ENCODE results near the gene GUCY2D. TPM values are rescaled to one million over a fixed set of nuclear protein-coding genes. Genes with fewer than 3 reads are reported as not detected.
"Not testable (repeated sequence)": the region's sequence is repeated elsewhere in the genome, so short reads cannot be mapped to it uniquely, and the experiment has no call there.

Gene GUCY2D
- total RNA-seq, 1 experiment from 2014 or later: not detected

DNA sequence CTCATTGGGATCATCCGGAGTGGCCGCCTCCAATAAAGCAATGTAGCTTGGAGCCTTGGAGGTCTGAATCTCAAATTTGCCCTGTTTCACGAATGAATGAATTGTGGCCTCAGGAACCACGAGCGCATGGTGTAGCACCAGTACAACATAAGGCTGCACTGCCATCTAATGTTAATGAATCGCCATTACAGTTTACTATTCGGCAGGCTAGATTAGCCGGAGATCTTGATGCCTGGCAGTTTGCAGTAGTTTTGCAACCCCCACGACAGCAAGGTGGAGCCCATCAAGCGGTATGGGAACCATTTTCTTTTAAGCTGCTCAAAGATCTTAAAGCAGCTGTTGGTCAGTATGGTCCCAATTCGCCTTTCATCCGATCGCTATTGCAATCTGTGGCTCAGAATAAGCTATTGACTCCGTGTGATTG, 55.3 kb downstream of the GUCY2D start:
- no peaks in the 10 kb centered on the region for H3K9me3 ChIP-seq (ENCODE audit: low read depth, low read length, poor library complexity, severe bottlenecking)
- no TSS peak for BruUV-seq (replicated peaks)
- POLR2A ChIA-PET (ENCODE audit: low non-redundant PET): no interaction called here
- intact Hi-C loops (cut with micrococcal nuclease; ENCODE audit: unreplicated experiment): loop anchor here (1.0 to 5.0 kb wide), 6 partner anchors 17 to 315 kb away; no protein-coding TSS in a partner anchor
- no peaks in the 10 kb centered on the region for H3K36me3 ChIP-seq (ENCODE audit: insufficient read depth, low read length, poor library complexity, severe bottlenecking)
- no peak overlapping the region for H3K27ac ChIP-seq (ENCODE audit: low read depth, low read length, poor library complexity, severe bottlenecking)
- TF ChIP-seq, protein P1, sequence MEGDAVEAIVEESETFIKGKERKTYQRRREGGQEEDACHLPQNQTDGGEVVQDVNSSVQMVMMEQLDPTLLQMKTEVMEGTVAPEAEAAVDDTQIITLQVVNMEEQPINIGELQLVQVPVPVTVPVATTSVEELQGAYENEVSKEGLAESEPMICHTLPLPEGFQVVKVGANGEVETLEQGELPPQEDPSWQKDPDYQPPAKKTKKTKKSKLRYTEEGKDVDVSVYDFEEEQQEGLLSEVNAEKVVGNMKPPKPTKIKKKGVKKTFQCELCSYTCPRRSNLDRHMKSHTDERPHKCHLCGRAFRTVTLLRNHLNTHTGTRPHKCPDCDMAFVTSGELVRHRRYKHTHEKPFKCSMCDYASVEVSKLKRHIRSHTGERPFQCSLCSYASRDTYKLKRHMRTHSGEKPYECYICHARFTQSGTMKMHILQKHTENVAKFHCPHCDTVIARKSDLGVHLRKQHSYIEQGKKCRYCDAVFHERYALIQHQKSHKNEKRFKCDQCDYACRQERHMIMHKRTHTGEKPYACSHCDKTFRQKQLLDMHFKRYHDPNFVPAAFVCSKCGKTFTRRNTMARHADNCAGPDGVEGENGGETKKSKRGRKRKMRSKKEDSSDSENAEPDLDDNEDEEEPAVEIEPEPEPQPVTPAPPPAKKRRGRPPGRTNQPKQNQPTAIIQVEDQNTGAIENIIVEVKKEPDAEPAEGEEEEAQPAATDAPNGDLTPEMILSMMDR (conservative IDR thresholded peaks at IDR 0.05; ENCODE audit: low read depth, low read length): peak; percentile 80
- TF ChIP-seq EZH2 (IDR thresholded peaks at IDR 0.05; ENCODE audit: borderline replicate concordance, low read depth, low read length, poor library complexity, severe bottlenecking): no peak
- peak; percentile 92 for DNase-seq (ENCODE audit: low spot score)
- H3K27me3 ChIP-seq (replicated peaks; ENCODE audit: insufficient read depth, low read depth, low read length, poor library complexity): peaks cover 14% of the 10 kb centered on the region
- H3K4me3 ChIP-seq (ENCODE audit: low read depth, low read length, poor library complexity, severe bottlenecking): no peak overlapping the region
- CTCF ChIA-PET: interaction anchor here (0.6 to 2.7 kb wide), 11 partner anchors 12 to 608 kb away, joined by 3 to 12 read pairs (median 4); partner anchors contain the start of genes CYB5D1 and NAA38
- peaks cover 17% of the 10 kb centered on the region for H3K4me1 ChIP-seq (ENCODE audit: insufficient read depth, low read length, poor library complexity, severe bottlenecking)

DNA sequence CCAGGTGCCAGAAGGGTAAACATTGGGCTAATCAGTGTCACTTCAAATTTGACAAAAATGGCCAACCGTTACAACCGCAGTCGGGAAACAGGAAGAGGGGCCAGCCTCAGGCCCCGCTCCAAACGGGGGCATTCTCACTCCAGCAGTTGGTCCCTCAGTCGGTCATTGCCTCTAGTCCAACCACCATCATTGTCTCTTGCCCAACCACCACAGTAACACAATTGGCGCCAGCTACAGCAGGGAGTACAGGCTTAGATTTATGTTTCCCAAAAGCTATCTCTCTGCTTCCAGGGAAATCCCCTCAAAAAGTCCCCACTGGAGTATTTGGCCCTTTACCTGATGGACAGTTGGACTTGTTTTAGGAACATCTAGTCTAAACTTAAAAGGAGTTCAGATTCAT, 56.7 kb downstream of the GUCY2D start:
- no peak for TF ChIP-seq EZH2 (IDR thresholded peaks at IDR 0.05; ENCODE audit: borderline replicate concordance, low read depth, low read length, poor library complexity, severe bottlenecking)
- TF ChIP-seq, protein P1 (conservative IDR thresholded peaks at IDR 0.05; ENCODE audit: low read depth, low read length): no peak
- ChIA-PET POLR2A (ENCODE audit: low non-redundant PET) (no interaction called here), CTCF (interaction anchor here (0.6 to 2.7 kb wide), 2 partner anchors 18 to 123 kb away, joined by 5 to 12 read pairs; no protein-coding TSS in a partner anchor)
- intact Hi-C loops (cut with micrococcal nuclease; ENCODE audit: unreplicated experiment): loop anchor here (5.0 kb wide), 4 partner anchors 42 to 317 kb away; no protein-coding TSS in a partner anchor
- Histone ChIP-seq H3K4me1 (ENCODE audit: insufficient read depth, low read length, poor library complexity, severe bottlenecking) (peaks cover 17% of the 10 kb centered on the region), H3K27ac (ENCODE audit: low read depth, low read length, poor library complexity, severe bottlenecking) (no peak overlapping the region), H3K4me3 (ENCODE audit: low read depth, low read length, poor library complexity, severe bottlenecking) (no peak overlapping the region), H3K27me3 (replicated peaks; ENCODE audit: insufficient read depth, low read depth, low read length, poor library complexity) (peaks cover 14% of the 10 kb centered on the region), H3K9me3 (ENCODE audit: low read depth, low read length, poor library complexity, severe bottlenecking) (no peaks in the 10 kb centered on the region), H3K36me3 (ENCODE audit: insufficient read depth, low read length, poor library complexity, severe bottlenecking) (no peaks in the 10 kb centered on the region)
- BruUV-seq (replicated peaks): no TSS peak
- DNase-seq (ENCODE audit: low spot score): no peak

DNA sequence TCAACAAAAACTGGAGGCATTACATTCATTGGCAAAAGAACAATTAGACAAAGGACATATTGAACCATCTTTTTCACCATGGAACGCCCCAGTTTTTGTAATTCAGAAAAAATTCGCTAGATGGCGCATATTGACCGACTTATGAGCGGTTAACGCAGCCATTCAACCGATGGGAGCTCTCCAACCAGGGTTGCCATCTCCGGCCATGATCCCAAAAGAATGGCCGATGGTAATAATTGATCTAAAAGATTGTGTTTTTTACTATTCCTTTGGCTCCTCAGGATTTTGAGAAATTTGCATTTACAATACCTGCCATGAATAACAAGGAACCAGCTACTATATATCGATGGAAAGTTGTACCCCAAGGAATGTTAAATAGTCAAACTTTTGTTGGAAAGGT, 57.9 kb downstream of the GUCY2D start:
- peak; percentile 83 for DNase-seq (ENCODE audit: low spot score)
- H3K4me1 ChIP-seq (ENCODE audit: insufficient read depth, low read length, poor library complexity, severe bottlenecking): peaks cover 17% of the 10 kb centered on the region
- BruUV-seq (replicated peaks): no TSS peak
- intact Hi-C loops (cut with micrococcal nuclease; ENCODE audit: unreplicated experiment): loop anchor here (5.0 kb wide), 1 partner anchor 57 kb away; the partner anchor contains the start of gene ALOXE3
- ChIA-PET CTCF (interaction anchor here (0.5 to 2.0 kb wide), 8 partner anchors 13 to 188 kb away, joined by 3 to 14 read pairs (median 4); partner anchors contain the start of genes ALOXE3 and CTC1), POLR2A (ENCODE audit: low non-redundant PET) (interaction anchor here (0.6 kb wide), 1 partner anchor 18 kb away, joined by 21 read pairs; no protein-coding TSS in a partner anchor)
- no peak overlapping the region for H3K27ac ChIP-seq (ENCODE audit: low read depth, low read length, poor library complexity, severe bottlenecking)
- no peak overlapping the region for H3K4me3 ChIP-seq (ENCODE audit: low read depth, low read length, poor library complexity, severe bottlenecking)
- H3K36me3 ChIP-seq (ENCODE audit: insufficient read depth, low read length, poor library complexity, severe bottlenecking): no peaks in the 10 kb centered on the region
- no peaks in the 10 kb centered on the region for H3K9me3 ChIP-seq (ENCODE audit: low read depth, low read length, poor library complexity, severe bottlenecking)
- TF ChIP-seq, protein P1 (conservative IDR thresholded peaks at IDR 0.05; ENCODE audit: low read depth, low read length): peak; percentile 76
- no peak for TF ChIP-seq EZH2 (IDR thresholded peaks at IDR 0.05; ENCODE audit: borderline replicate concordance, low read depth, low read length, poor library complexity, severe bottlenecking)
- peaks cover 14% of the 10 kb centered on the region for H3K27me3 ChIP-seq (replicated peaks; ENCODE audit: insufficient read depth, low read depth, low read length, poor library complexity)

DNA sequence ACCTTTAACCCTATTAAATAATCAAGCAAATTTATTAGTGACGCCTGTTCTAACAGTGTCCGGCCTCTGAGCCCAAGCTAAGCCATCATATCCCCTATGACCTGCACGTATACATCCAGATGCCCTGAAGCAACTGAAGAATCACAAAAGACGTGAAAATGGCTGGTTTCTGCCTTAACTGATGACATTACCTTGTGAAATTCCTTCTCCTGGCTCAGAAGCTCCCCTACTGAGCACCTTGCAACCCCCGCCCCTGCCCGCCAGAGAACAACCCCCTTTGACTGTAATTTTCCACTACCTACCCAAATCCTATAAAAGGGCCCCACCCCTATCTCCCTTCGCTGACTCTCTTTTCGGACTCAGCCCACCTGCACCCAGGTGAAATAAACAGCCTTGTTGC, 59.4 kb downstream of the GUCY2D start:
- H3K4me3 ChIP-seq (ENCODE audit: low read depth, low read length, poor library complexity, severe bottlenecking); DNase-seq (ENCODE audit: low spot score); H3K27ac ChIP-seq (ENCODE audit: low read depth, low read length, poor library complexity, severe bottlenecking); H3K4me1 ChIP-seq (ENCODE audit: insufficient read depth, low read length, poor library complexity, severe bottlenecking); H3K36me3 ChIP-seq (ENCODE audit: insufficient read depth, low read length, poor library complexity, severe bottlenecking); H3K9me3 ChIP-seq (ENCODE audit: low read depth, low read length, poor library complexity, severe bottlenecking); BruUV-seq (replicated peaks); POLR2A ChIA-PET (ENCODE audit: low non-redundant PET): not testable (repeated sequence)
- intact Hi-C loops (cut with micrococcal nuclease; ENCODE audit: unreplicated experiment): loop anchor here (5.0 kb wide), 1 partner anchor 55 kb away; the partner anchor contains the start of gene ALOXE3
- CTCF ChIA-PET: interaction anchor here (0.6 to 1.8 kb wide), 2 partner anchors 12 to 27 kb away, joined by 5 to 9 read pairs; no protein-coding TSS in a partner anchor
- H3K27me3 ChIP-seq (replicated peaks; ENCODE audit: insufficient read depth, low read depth, low read length, poor library complexity): peaks cover 14% of the 10 kb centered on the region

Data from A673 (cell line).